GM23248 (cell line): Measurements from ENCODE around the gene GNPTAB. TPM values are rescaled to one million over a fixed set of nuclear protein-coding genes. Genes with fewer than 3 reads are reported as not detected.

Experiments
- DNase-seq: peaks from one replicate; pipeline ENCODE4 v3.0.0-alpha.2; 2015
- H2AFZ ChIP-seq: fragments of 200-600 bp; sonication (generic); 2 replicates; pipeline ENCODE4 v1.6.1; 2016; ENCODE audit warnings: antibody characterized with exemption
- H3F3A ChIP-seq: fragments of 200-600 bp; sonication (generic); 2 replicates; pipeline ENCODE4 v1.6.1; 2016; ENCODE audit warnings: mild to moderate bottlenecking, antibody characterized with exemption, mixed run types; ENCODE audit not compliant: insufficient read depth
- H3K27ac ChIP-seq: fragments of 200-600 bp; sonication (generic); 2 replicates; pipeline ENCODE4 v1.5.1; 2016; ENCODE audit warnings: mild to moderate bottlenecking
- H3K27me3 ChIP-seq: fragments of 200-600 bp; sonication (generic); replicated peaks from 2 replicates; pipeline ENCODE4 v1.6.1; 2016; ENCODE audit warnings: mild to moderate bottlenecking; ENCODE audit not compliant: insufficient read depth
- H3K36me3 ChIP-seq: fragments of 200-600 bp; sonication (generic); 2 replicates; pipeline ENCODE4 v1.6.1; 2016; ENCODE audit warnings: low read depth, mild to moderate bottlenecking
- H3K4me1 ChIP-seq: fragments of 200-600 bp; sonication (generic); 2 replicates; pipeline ENCODE4 v1.6.1; 2016; ENCODE audit warnings: mild to moderate bottlenecking; ENCODE audit not compliant: insufficient read depth
- H3K4me2 ChIP-seq: fragments of 200-600 bp; sonication (generic); one replicate; pipeline ENCODE4 v1.6.1; 2016; ENCODE audit warnings: mild to moderate bottlenecking; ENCODE audit not compliant: unreplicated experiment
- H3K4me3 ChIP-seq: fragments of 200-600 bp; sonication (generic); 2 replicates; pipeline ENCODE4 v1.5.1; 2016; ENCODE audit warnings: mild to moderate bottlenecking
- H3K79me2 ChIP-seq: fragments of 200-600 bp; sonication (generic); 2 replicates; pipeline ENCODE4 v1.6.1; 2016; ENCODE audit warnings: mild to moderate bottlenecking; ENCODE audit not compliant: insufficient read depth
- H3K9ac ChIP-seq: fragments of 200-600 bp; sonication (generic); 2 replicates; pipeline ENCODE4 v1.6.1; 2016; ENCODE audit warnings: mild to moderate bottlenecking
- H3K9me2 ChIP-seq: fragments of 200-600 bp; sonication (generic); 2 replicates; pipeline ENCODE4 v1.6.1; 2016; ENCODE audit warnings: mixed run types, mild to moderate bottlenecking, moderate library complexity; ENCODE audit not compliant: insufficient read depth
- H3K9me3 ChIP-seq: fragments of 200-600 bp; sonication (generic); one replicate; pipeline ENCODE4 v1.6.1; 2017; ENCODE audit warnings: low read depth
- H4K20me1 ChIP-seq: fragments of 200-600 bp; sonication (generic); 2 replicates; pipeline ENCODE4 v1.6.0; 2016; ENCODE audit not compliant: insufficient read depth
- EZH2 ChIP-seq: fragments of 200-600 bp; sonication (generic); IDR thresholded peaks from 2 replicates; pipeline ENCODE4 v1.6.1; 2018; ENCODE audit warnings: antibody characterized with exemption, mild to moderate bottlenecking; ENCODE audit not compliant: insufficient read depth, poor library complexity, severe bottlenecking
- EZH2phosphoT487 ChIP-seq: fragments of 200-600 bp; sonication (generic); IDR thresholded peaks from 2 replicates; pipeline ENCODE4 v1.6.1; 2018; ENCODE audit warnings: antibody characterized with exemption, moderate library complexity, mild to moderate bottlenecking, low read depth; ENCODE audit not compliant: insufficient read depth
- WGBS, 2 experiments: methylation state at CpG; one replicate each; pipeline ENCODE4 v1.1.6; 2015 to 2017; ENCODE audit warnings: low lambda C conversion rate in 2 of 2, low coverage in 1 of 2; ENCODE audit errors: missing lambda C conversion rate in 2 of 2; 5-methylcytosine and 5-hydroxymethylcytosine counted together
- in situ Hi-C: fragments of 300-500 bp; cut with MboI; formaldehyde crosslinking; loops from 2 replicates; pipeline ENCODE4 v1.15.0; 2020
- polyA plus RNA-seq: library from polyadenylated mRNA; unstranded; fragments of >200 nt; fragmentation: Nextera tagmentation; extraction: Ambion mirVana; gene quantifications from 2 replicates; pipeline ENCODE4 v1.2.1, GENCODE V29; 2016
- total RNA-seq: library from RNA; depleted of rRNA; stranded (reverse); fragments of >200 nt; shearing (Covaris generic); gene quantifications from 2 replicates; pipeline ENCODE4 v1.2.3, GENCODE V29; 2014

The GNPTAB gene
- total and polyA plus RNA-seq, 2 experiments from 2014 or later = 20.6 to 23.3 TPM

GRCh38 chr12:101743724-101744472, 86.9 kb downstream of the GNPTAB start:
- Histone ChIP-seq H3K9me2 (no peaks in the 10 kb centered on the region), H3K79me2 (no peaks in the 10 kb centered on the region), H3K4me2 (no peak overlapping the region), H3K27me3 (no peaks in the 10 kb centered on the region), H4K20me1 (no peaks in the 10 kb centered on the region), H3K4me3 (no peak overlapping the region), H3K9me3 (no peaks in the 10 kb centered on the region), H2AFZ (no peak overlapping the region), H3K36me3 (peaks cover 32% of the 10 kb centered on the region; the same call in 1 of the 2 replicates), H3K27ac (no peak overlapping the region), H3F3A (no peaks in the 10 kb centered on the region), H3K9ac (no peak overlapping the region), H3K4me1 (no peaks in the 10 kb centered on the region)
- DNase-seq = no peak
- TF ChIP-seq EZH2 (no peak), EZH2phosphoT487 (no peak)
- in situ Hi-C loops = no loop called here
- 76 to 80% methylated on average over 10 of the region's 10 CpGs for WGBS, 2 experiments

- Histone ChIP-seq H3K36me3 (peaks cover 26% of the 10 kb centered on the region; the same call in 1 of the 2 replicates), H3K9me3 (no peaks in the 10 kb centered on the region), H3F3A (no peaks in the 10 kb centered on the region), H3K4me2 (no peak overlapping the region), H3K4me3 (no peak overlapping the region), H3K27me3 (no peaks in the 10 kb centered on the region), H3K4me1 (no peaks in the 10 kb centered on the region), H4K20me1 (no peaks in the 10 kb centered on the region), H3K79me2 (no peaks in the 10 kb centered on the region), H2AFZ (no peak overlapping the region), H3K9ac (no peak overlapping the region), H3K27ac (no peak overlapping the region), H3K9me2 (no peaks in the 10 kb centered on the region)
- 97 to 100% methylated on average over 1 of the region's 1 CpG for WGBS, 2 experiments
- in situ Hi-C loops = no loop called here
- DNase-seq = no peak
- TF ChIP-seq EZH2 (no peak), EZH2phosphoT487 (no peak)
Measured at GRCh38 chr12:101743242-101743641, 87.5 kb downstream of the GNPTAB start.

GRCh38 chr12:101740980-101741379, 89.8 kb downstream of the GNPTAB start:
- Histone ChIP-seq H3K9me3 (no peaks in the 10 kb centered on the region), H4K20me1 (no peaks in the 10 kb centered on the region), H3K4me3 (no peak overlapping the region), H3K4me1 (no peaks in the 10 kb centered on the region), H3K36me3 (peaks cover 13% of the 10 kb centered on the region; the same call in 1 of the 2 replicates), H3K79me2 (no peaks in the 10 kb centered on the region), H3K9me2 (no peaks in the 10 kb centered on the region), H3K27ac (no peak overlapping the region), H3K27me3 (no peaks in the 10 kb centered on the region), H3F3A (no peaks in the 10 kb centered on the region), H3K4me2 (no peak overlapping the region), H2AFZ (no peak overlapping the region), H3K9ac (no peak overlapping the region)
- in situ Hi-C loops = no loop called here
- TF ChIP-seq EZH2phosphoT487 (no peak), EZH2 (no peak)
- no peak for DNase-seq
- WGBS, 2 experiments = 80 to 83% methylated on average over 5 of the region's 5 CpGs

- no peaks in the 10 kb centered on the region for H3K9me3 ChIP-seq
- no peaks in the 10 kb centered on the region for H3F3A ChIP-seq
- H2AFZ ChIP-seq = no peak overlapping the region
- H3K27me3 ChIP-seq = no peaks in the 10 kb centered on the region
- no peak overlapping the region for H3K4me2 ChIP-seq
- no peak overlapping the region for H3K27ac ChIP-seq
- H3K9me2 ChIP-seq = no peaks in the 10 kb centered on the region
- no peak overlapping the region for H3K4me3 ChIP-seq
- no peaks in the 10 kb centered on the region for H4K20me1 ChIP-seq
- in situ Hi-C loops = no loop called here
- TF ChIP-seq EZH2phosphoT487 (no peak), EZH2 (no peak)
- peaks cover 11% of the 10 kb centered on the region; the same call in 1 of the 2 replicates for H3K36me3 ChIP-seq
- 96 to 100% methylated on average over 5 of the region's 5 CpGs for WGBS, 2 experiments
- no peaks in the 10 kb centered on the region for H3K4me1 ChIP-seq
- no peak for DNase-seq
- H3K79me2 ChIP-seq = no peaks in the 10 kb centered on the region
- H3K9ac ChIP-seq = no peak overlapping the region
Measured at GRCh38 chr12:101740566-101740965, 90.2 kb downstream of the GNPTAB start.
